ENCODE results near the gene TAF4.
"Not testable (repeated sequence)": the region's sequence is repeated elsewhere in the genome, so short reads cannot be mapped to it uniquely, and the experiment has no call there.

Gene TAF4

DNA sequence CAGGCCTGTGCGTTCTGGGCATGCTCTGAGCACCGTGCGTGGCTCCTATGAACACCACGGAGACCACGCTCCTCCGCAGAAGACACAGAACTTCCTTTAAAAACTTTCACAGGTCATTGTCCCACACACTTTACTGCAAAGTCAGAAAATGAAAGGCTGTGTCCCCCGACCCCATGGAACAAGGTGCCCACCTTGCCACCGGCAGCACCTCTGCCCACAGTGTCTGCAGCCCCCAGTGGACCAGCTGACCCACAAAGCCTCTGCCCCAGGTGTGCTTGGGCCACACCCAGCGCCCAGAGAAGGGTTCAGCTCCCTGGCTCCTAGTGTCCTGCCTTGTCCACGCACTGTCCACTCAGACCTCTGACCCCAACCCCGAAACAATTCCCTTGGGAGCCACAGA lies 8.7 kb downstream of the TAF4 start:
- no peak for DNase-seq

DNA sequence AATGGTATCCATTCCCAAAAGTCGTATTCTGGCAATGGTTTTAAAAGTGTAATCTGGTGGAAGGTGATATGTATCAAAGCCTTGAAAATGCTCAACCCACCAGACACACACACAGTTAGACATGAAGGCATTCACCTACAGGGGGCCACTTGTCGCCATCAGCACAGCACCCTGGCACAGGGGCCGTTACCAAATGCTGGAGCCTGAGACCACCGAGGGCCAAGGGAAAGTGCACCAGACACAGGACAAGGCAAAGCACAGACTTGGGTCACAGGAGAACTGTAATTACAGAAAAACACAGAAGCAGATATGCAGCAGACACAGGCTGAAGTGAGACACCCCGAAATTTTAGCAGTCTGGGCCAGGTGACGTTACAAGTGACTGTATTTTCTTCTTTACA lies 9.3 kb downstream of the TAF4 start:
- no peak for DNase-seq

DNA sequence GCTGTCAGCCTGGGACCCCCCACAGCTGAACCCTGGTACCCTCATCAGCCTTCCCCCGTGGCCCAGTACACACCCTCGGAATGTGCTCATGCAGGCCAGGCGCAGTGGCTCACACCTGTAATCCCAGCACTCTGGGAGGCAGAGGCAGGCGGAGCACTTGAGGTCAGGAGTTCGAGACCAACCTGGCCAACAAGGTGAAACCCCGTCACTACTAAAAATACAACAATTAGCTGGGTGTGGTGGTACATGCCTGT lies 9.9 kb downstream of the TAF4 start:
- DNase-seq: not testable (repeated sequence)

DNA sequence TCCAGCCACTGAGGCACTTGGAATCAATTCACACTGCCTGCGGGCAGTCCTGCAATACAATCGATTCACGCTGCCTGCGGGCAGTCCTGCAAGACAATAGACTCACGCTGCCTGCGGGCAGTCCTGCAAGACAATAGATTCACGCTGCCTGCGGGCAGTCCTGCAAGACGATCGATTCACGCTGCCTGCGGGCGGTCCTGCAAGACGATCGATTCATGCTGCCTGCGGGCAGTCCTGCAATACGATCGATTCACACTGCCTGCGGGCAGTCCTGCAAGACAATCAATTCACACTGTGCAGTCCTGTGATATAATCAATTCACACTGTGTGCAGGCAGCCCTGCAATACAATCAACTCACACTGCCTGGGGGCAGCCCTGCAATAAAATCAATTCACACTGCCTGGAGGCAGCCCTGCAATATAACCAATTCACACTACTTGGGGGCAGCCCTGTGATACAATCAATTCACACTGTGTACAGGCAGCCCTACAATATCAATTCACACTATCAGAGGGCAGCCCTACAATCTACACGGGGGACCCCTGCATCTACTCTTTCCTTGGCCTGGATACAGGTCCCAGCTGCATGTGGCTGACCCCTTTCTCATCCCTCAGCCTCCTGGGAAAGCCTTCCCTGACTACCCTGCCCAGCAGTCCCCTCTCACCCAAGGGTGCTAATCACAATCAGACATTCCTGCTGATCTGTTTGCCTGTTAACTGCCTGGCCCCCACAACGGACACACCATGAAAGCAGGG lies 10.4 kb downstream of the TAF4 start:
- no peak for DNase-seq

DNA sequence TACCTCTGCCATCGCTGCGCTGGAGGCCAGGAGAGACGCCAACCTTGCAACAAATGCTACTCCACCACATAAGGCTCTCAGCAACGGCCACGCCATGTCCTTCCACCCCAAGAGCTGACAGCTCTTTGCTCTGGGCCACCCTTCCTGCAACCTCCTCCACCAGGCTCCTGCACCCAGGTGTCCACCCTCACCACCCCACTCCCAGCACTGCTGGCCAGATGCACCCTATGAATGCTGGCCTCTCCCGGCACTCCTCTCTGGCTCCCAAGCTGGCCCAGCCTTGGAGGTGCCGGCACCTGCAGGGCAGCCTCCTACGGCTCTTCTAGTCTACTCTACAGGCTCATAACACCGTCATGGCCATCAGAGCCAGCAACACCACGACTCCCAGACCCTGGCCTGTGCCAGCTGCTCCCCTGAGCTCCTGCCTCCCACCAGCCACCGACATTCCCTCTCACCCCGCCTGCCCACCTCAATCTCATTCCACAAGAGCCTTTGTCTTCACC lies 11.2 kb downstream of the TAF4 start:
- no peak for DNase-seq

DNA sequence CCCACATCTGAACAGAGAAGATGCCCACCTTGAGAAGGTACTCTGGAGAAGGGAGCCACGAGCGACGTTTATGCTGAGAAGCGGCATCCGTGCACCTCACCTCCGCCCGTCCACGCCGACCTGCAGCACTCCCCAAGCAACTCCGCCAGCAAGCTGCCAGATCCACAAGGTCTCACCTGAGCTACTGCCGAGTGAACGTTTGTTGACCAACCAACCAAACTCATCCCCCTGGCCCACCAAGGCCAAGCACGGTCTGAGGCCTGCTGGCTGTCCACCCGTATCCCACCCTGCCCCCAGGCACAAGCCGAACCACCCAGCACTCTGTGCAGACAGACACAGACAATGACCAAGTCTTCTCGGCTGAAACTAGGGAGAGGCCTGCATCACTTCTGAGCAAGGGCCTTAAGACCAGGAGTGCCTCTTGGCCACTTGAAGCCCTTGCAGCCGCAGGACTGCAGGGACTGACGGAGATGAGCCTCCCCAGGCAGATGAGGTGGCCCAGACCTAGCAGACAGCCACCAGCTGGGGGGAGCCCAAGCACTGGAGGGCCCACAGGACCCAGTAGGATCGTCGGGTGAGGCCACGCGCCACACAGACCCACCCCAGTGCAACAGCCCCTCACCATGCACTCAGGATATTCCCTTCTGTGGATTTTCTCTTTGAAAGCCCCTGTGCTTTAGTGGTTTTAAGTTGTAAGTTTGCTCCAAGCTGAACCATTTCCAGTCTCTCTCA lies 12.1 kb downstream of the TAF4 start:
- no peak for DNase-seq

DNA sequence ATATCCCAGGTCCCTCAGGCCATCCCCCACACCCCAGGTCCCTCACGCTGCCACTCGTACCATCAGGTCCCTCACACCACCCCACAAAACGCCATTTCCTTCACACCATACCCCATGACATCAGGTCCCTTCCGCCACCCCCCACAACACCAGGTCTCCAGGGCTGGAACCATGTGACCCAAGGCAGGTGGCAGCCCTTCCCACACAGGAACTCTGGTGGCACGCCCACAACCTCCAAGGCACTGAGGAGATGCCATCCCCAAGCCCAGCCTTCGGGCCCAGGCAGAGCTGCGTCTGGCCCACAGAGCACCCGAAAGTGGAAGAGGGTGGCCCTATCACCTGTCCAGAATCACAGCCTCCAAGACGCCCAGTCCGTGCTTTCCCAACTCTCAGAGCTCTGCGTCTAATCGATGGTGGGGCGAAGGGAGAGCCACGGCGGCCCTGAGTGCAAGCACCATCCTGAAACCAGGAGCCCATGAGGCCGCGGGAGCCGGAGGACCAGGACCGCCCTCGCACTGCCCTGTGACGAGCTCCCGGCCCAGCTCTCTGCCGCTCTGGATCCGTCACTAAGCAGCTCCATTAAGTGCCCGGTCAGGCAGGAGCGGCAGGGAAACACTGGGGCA lies 12.7 kb downstream of the TAF4 start:
- DNase-seq: no peak

DNA sequence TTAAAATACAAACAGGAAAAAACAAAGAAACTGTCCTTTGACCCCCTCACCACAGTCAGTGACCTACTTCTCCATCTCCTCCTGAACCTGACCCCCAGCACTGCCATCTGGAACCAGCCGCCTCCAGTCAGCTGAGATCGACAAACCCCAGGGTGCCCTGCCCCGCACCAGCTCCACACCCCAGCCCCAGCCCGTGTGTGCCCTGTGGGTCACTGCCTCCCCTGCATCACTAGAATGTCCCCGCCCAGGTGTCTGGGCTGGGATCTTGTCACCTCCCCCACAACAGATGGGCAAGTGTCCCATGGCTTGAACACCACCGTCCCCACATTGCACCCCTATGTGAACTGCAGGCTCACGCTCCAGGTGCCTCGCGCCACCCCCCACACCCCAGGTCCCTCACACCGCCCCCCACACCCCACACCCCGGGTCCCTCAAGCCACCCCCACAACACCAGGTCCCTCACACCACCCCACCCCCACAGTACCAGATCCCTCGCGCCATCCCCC lies 13.3 kb downstream of the TAF4 start:
- DNase-seq: no peak

DNA sequence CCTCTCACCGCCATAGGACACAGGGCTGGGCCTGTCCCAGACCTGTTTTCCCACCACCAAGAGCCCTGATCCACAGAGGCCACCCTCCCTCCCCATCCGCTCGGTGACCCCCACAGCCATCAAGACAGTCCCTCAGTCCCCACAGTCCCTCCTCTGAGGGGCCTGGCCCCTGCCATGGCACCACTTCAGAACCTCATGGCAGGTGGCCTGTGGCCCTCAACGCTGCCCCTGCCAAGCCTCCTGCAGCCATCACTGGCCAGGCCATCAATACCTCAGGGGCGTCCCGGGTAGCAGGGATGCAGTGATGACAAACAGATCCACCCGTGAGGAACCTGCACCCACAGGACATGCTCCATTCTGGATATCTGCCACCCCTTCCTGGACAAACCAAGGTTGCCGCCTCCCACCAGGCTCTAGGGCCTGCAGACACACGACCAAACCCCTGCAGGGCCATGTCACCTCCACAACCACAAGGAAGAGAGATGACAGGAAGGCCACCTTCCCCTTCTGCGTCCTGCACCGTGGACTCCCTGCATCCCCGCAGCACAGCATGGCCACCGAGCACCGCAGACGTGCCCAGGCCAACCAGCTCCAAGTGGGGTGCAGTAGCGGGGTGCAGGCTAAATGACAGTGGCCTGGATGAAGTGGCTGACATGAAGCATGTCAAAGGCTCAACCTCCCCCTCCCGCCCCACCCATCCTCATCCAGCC lies 14.0 kb downstream of the TAF4 start:
- no peak for DNase-seq

DNA sequence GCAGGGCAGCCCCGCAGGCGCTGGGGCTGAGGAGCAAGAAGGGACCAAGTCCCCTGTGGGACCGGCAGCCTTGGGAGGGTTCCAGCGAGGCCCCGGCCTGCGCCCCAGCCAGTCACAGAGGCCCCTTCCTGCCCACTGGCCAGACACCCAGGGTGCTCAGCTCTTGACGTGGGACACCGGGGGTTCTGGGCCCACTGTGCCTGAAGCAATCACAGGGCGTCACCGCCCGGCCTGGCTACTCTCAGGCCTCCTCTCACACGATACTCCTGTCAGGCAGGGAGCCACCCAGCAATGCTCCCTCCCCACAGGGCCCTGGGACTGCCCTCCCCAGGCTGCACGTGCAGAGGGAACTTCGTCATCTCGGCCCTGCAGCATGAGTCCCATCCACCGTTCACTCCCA lies 14.5 kb downstream of the TAF4 start:
- DNase-seq: no peak

DNA sequence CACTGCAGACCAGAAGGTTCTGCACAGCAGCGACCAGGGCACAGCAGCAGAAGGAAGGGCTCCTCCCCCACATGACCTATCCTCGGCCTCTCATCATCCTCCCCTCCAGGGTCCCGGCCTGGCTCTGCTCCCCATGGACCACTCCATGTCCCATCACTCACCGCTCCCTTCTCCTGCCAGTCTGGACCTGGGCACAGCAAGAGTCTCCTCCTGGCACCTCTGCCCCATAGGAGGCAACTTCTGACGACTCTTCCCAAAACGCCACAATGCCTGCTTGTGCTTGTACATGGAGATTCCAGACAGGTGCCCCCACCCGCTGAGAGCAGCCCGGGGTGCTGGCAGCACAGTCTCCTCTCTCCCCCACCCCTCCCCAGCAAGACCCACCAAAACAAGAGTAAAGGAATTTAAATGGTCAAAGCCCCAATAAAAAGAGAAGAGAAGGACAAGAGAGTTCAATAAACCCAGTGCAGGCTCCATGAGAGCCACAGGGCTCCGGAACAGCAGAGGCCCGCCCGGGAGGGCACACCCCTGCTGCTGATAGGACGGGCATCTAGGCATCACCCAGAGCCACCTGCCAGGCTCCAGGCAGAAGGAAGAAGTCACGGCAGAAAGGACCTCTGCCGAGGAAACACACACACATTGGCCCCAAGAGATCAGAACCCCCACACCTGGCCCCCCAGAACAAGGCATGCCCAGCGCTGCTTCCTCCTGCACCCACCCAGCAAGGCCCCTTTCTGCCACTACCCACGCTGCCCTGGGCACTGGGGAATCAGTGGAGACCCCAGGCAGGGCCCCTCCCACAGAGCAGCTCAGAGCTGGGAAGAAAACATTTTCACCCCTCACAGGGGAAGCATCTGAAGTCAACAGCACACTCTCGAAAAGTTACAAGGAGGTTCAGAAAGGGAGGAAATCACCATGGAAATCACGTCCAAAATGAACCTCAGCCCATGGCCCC lies 15.2 kb downstream of the TAF4 start:
- DNase-seq: no peak

DNA sequence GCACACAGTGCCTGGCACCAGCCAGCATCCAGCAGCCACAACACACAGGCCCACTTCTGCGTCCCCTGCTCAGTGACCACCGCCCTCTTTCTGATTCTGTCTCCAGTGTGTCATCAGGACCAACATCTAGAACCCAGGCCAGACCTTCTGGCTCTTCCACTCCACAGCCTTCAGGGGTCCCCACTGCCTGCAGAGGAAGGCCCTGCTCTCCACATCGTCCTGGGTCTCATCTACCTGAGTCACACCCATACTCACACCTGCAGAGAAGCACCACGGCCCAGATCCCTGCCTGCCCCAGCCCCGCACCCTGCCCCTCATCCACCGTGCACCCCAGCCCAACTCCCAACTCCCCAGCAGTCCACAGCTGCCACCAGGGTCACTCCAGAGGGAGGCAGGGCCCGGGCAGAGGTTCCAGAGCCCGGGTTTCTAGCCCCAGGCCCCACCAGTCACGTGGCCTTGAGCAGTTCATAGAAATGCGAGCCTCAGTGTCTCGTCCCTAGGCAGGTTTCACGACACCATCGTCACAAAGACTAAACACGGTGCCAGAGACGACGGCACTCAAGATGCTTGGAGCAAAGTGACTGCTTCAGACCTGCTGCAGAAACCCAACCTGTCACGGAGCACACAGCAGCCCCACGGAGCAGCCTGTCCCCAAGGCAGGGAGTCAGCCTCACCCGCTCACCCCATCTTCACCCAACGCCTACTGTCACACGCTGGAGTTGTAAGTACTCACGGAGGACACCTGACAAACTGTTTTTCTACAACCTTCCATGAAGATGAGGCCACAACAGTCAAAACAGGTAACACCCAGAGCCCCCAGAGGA lies 16.1 kb downstream of the TAF4 start:
- DNase-seq: no peak

DNA sequence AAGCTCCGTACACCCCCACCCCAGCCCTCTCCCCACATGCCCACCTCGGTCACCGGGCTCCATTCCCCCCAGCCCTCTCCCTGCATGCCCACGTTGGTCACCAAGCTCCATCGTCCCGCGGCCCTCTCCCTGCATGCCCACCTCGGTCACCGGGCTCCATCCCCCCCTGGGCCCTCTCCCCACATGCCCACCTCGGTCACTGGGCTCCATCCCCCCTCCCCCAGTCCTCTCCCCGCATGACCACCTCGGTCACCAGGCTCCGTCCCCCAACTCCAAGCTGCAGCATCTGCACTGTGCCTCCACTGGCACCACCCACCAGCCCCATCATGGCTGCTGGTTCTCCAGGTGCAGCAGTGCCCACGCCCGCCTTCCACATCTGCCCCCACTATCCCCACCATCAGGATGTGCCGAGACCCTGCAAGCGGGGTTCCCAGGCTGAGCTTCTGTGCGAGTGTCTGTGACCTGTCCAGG lies 16.8 kb downstream of the TAF4 start:
- no peak for DNase-seq

DNA sequence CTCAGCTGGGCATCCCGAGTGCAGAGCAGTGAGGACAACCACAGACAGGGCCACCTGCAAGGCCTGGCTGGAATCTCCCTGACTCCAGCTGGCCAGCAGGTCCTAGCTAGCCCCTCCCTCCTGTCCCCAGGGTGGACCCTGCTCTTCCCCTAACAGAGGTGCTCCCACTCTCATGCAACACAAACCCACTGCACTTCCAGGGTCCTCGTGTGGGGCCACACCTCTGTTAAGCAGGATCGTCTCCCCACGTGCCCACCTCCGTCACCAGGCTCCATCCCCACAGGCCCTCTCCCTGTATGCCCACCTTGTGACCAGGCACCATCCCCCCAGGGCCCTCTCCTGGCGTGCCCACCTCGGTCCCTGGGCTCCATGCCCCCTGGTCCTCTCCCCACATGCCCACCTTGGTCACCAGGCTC lies 17.3 kb downstream of the TAF4 start:
- DNase-seq: no peak

DNA sequence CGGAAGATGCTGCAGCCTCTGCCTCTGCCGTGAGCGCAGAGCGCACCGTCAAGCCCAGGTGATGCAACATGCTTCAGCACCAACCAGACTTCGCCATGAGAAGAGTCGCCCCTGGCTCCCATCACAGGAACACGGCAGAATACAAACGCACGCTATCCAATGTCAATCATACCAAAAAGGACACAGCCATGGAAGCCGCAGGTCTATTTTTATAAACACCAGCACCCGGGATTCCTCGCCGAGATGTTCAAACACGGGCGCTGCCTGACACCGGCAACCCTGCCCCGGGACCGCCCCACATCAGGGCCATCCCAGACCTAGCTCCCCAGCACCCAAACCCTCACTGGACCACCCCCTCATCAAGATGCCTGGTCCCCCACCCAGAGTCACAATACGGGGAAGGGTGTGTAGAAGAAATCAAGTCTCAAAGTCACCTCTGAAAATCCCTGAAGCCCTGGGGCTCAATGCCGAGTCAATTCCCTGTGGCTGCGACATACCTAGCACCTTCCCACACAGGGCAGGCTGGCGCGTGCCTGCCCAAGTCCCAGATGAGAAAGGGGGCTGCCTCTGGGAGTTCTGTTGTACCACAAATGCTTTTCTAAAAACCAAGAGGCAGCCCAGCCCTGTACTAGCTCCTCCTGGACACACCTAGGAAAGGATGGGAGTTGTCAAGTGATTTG lies 17.9 kb downstream of the TAF4 start:
- no peak for DNase-seq

DNA sequence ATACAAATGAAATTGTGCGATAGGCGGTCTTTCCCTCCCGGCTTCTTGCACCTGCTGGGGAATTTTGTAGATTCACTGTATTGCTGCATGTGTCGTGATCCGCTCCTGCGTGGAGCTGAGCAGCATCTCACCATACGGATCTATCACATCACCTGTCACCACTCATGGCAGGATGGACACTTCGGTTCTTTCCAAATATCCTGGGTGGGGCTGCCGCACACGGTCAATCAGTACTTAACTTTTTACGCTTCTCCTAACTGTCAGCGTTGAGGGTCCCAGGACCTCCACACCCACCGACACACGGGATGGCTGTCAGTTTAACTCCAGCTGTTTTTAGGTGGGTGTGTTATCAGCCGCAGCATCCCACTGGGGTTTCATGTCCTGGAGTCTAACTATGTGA lies 19.2 kb downstream of the TAF4 start:
- DNase-seq: no peak

DNA sequence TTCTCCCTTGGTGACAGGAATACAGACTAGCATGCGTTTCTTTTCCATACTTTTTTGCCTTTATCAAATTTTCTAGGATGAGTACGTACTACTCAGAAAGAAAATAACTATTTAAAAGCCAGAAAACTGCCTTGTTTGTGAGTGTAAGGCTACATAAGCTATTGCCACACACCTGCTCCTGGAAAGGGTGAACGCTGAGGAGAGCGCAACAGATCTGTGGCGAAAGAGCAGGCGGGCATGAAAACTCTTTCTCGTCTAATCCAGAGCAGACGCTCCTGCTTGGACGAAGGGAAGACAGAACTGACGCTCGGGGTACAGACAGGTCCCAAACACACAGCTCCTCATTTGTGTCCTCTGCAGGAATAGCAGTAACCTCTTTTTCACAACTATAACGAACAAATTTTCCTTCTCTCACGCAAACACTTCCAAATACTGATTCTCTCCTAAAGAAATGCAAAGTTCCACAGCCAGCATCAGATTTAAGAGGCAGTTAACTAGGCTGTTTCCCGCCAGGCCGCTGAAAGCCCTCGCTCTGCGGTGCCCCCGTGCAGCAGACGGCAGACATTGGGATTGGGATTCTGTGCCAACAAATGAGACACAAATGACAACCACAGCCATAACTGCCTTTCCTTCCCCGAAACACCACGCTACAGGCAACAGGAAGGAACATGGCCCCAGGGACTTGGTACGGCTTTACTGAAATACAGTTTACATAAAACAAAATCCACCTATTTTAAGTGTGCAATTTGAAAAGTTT lies 20.0 kb downstream of the TAF4 start:
- no peak for DNase-seq

DNA sequence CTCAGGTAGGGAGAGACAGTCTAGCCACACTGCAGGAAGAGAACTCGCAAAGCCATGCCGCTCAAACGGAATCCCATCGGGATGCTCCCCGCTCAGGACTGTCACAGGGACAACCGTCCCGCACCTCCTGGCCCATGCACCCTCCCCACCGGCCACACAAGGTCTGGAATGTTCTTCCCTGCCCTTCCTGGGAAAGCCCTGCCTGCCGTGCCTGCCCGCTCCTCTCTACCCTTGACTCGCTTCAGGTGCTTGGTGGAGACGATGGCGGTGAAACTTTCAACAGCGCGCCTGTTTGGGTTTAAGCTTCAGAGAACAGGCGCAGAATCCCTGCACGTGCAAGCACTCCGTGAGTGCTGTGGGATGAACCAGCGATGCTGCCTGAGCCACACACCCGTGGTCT lies 20.6 kb downstream of the TAF4 start:
- no peak for DNase-seq

DNA sequence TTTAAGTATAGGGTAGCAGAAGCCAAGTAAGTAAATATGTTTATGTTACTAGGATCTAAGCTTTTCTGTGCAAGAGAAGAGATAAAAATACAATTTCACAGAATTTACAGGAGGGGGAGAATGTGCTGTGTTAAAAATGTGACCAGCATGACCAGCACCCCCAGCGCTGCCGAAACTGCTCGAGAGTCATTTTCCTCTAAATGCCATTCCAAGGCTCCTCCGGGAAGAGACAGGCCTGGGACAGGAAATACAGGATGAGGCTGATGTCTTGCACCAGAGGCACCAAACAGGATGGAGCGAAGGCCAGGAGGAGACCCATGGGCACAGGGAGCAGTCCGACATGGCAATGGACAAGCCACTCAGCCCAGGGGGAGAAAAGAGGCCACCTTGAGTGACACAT lies 21.1 kb downstream of the TAF4 start:
- no peak for DNase-seq

All from kidney glomerular epithelial cell (primary cell).